ENCODE results near the gene SENP8. TPM values are rescaled to one million over a fixed set of nuclear protein-coding genes. Genes with fewer than 3 reads are reported as not detected.

The SENP8 gene
- total and polyA plus RNA-seq, 2 of the 13 experiments (the other 11 are each of a cell fraction or from before 2014, with no cell fraction given) = 2.7 to 3.0 TPM

DNA sequence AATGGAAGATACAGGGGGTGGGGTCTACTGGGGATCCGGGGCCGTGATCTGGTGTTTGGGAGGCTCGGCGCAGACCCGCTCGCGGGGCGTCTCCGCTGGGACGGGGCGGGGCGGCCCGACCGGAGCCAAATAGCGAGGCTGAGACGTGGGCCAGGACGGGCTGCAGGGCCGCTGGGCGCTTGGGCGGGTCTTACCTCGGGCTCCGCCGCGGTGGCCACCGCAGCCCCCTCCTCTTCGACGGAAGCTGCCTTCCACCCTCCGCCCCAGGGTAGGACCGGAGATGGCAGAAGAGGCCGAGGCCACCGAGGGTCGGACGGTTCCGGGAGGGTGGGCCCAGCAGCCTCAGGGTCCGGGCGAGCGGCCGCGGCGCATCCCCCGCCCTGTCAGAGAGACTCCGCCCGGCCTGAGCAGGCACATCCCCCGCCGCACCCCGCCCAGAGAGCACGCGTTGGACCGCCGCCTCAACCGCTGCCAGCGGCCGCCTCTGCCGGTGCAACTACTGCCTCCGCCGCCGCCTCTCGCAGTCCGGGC, 652 bp upstream of the SENP8 start (continued):
- TF ChIP-seq ZNF30 (CRISPR knock-in tag; IDR thresholded peaks at IDR 0.05) (no peak), MAFK (conservative IDR thresholded peaks at IDR 0.05 in 1 of 2, IDR thresholded peaks at IDR 0.05 in 1 of 2; ENCODE audit: low read length in 2 of 2) (no peak), ZNF121 (CRISPR knock-in tag; IDR thresholded peaks at IDR 0.05) (no peak), ZNF678 (CRISPR knock-in tag; IDR thresholded peaks at IDR 0.05) (no peak), NFATC3 (CRISPR knock-in tag; IDR thresholded peaks at IDR 0.05) (no peak), SIX1 (CRISPR knock-in tag; IDR thresholded peaks at IDR 0.05; ENCODE audit: borderline replicate concordance) (no peak), ZNF253 (CRISPR knock-in tag; IDR thresholded peaks at IDR 0.05; ENCODE audit: borderline replicate concordance) (no peak), EEA1 (CRISPR knock-in tag; IDR thresholded peaks at IDR 0.05; ENCODE audit: borderline replicate concordance) (no peak), MYC (CRISPR knock-in tag; IDR thresholded peaks at IDR 0.05; ENCODE audit: borderline replicate concordance) (peak; percentile 47; the same call in 1 of the 2 replicates), ZNF772 (CRISPR knock-in tag; IDR thresholded peaks at IDR 0.05) (peak; percentile 44; the same call in 1 of the 2 replicates), THAP11 (CRISPR knock-in tag; IDR thresholded peaks at IDR 0.05) (no peak), ZNF33B (CRISPR knock-in tag; IDR thresholded peaks at IDR 0.05) (no peak), ZSCAN22 (CRISPR knock-in tag; IDR thresholded peaks at IDR 0.05) (no peak), HMG20A (CRISPR knock-in tag; IDR thresholded peaks at IDR 0.05; ENCODE audit: borderline replicate concordance) (no peak), ZFP41 (CRISPR knock-in tag; IDR thresholded peaks at IDR 0.05; ENCODE audit: borderline replicate concordance) (no peak), DR1 (CRISPR knock-in tag; IDR thresholded peaks at IDR 0.05) (no peak; the same call in 1 of the 2 replicates)
- TF ChIP-seq, protein P1, sequence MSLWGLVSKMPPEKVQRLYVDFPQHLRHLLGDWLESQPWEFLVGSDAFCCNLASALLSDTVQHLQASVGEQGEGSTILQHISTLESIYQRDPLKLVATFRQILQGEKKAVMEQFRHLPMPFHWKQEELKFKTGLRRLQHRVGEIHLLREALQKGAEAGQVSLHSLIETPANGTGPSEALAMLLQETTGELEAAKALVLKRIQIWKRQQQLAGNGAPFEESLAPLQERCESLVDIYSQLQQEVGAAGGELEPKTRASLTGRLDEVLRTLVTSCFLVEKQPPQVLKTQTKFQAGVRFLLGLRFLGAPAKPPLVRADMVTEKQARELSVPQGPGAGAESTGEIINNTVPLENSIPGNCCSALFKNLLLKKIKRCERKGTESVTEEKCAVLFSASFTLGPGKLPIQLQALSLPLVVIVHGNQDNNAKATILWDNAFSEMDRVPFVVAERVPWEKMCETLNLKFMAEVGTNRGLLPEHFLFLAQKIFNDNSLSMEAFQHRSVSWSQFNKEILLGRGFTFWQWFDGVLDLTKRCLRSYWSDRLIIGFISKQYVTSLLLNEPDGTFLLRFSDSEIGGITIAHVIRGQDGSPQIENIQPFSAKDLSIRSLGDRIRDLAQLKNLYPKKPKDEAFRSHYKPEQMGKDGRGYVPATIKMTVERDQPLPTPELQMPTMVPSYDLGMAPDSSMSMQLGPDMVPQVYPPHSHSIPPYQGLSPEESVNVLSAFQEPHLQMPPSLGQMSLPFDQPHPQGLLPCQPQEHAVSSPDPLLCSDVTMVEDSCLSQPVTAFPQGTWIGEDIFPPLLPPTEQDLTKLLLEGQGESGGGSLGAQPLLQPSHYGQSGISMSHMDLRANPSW (CRISPR knock-in tag; IDR thresholded peaks at IDR 0.05; ENCODE audit: borderline replicate concordance) = no peak
- TF ChIP-seq, protein P2, sequence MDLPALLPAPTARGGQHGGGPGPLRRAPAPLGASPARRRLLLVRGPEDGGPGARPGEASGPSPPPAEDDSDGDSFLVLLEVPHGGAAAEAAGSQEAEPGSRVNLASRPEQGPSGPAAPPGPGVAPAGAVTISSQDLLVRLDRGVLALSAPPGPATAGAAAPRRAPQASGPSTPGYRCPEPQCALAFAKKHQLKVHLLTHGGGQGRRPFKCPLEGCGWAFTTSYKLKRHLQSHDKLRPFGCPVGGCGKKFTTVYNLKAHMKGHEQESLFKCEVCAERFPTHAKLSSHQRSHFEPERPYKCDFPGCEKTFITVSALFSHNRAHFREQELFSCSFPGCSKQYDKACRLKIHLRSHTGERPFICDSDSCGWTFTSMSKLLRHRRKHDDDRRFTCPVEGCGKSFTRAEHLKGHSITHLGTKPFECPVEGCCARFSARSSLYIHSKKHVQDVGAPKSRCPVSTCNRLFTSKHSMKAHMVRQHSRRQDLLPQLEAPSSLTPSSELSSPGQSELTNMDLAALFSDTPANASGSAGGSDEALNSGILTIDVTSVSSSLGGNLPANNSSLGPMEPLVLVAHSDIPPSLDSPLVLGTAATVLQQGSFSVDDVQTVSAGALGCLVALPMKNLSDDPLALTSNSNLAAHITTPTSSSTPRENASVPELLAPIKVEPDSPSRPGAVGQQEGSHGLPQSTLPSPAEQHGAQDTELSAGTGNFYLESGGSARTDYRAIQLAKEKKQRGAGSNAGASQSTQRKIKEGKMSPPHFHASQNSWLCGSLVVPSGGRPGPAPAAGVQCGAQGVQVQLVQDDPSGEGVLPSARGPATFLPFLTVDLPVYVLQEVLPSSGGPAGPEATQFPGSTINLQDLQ (CRISPR knock-in tag; IDR thresholded peaks at IDR 0.05) = no peak
- TF ChIP-seq, protein P3, sequence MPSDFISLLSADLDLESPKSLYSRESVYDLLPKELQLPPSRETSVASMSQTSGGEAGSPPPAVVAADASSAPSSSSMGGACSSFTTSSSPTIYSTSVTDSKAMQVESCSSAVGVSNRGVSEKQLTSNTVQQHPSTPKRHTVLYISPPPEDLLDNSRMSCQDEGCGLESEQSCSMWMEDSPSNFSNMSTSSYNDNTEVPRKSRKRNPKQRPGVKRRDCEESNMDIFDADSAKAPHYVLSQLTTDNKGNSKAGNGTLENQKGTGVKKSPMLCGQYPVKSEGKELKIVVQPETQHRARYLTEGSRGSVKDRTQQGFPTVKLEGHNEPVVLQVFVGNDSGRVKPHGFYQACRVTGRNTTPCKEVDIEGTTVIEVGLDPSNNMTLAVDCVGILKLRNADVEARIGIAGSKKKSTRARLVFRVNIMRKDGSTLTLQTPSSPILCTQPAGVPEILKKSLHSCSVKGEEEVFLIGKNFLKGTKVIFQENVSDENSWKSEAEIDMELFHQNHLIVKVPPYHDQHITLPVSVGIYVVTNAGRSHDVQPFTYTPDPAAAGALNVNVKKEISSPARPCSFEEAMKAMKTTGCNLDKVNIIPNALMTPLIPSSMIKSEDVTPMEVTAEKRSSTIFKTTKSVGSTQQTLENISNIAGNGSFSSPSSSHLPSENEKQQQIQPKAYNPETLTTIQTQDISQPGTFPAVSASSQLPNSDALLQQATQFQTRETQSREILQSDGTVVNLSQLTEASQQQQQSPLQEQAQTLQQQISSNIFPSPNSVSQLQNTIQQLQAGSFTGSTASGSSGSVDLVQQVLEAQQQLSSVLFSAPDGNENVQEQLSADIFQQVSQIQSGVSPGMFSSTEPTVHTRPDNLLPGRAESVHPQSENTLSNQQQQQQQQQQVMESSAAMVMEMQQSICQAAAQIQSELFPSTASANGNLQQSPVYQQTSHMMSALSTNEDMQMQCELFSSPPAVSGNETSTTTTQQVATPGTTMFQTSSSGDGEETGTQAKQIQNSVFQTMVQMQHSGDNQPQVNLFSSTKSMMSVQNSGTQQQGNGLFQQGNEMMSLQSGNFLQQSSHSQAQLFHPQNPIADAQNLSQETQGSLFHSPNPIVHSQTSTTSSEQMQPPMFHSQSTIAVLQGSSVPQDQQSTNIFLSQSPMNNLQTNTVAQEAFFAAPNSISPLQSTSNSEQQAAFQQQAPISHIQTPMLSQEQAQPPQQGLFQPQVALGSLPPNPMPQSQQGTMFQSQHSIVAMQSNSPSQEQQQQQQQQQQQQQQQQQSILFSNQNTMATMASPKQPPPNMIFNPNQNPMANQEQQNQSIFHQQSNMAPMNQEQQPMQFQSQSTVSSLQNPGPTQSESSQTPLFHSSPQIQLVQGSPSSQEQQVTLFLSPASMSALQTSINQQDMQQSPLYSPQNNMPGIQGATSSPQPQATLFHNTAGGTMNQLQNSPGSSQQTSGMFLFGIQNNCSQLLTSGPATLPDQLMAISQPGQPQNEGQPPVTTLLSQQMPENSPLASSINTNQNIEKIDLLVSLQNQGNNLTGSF (CRISPR knock-in tag; IDR thresholded peaks at IDR 0.05) = no peak
- TF ChIP-seq, protein P4, sequence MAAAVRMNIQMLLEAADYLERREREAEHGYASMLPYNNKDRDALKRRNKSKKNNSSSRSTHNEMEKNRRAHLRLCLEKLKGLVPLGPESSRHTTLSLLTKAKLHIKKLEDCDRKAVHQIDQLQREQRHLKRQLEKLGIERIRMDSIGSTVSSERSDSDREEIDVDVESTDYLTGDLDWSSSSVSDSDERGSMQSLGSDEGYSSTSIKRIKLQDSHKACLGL (CRISPR knock-in tag; IDR thresholded peaks at IDR 0.05) = peak; percentile 83; the same call in 1 of the 2 replicates

Measured in HepG2 (cell line).